Measurements from ENCODE around the gene MYH11.
"Not testable (repeated sequence)": the region's sequence is repeated elsewhere in the genome, so short reads cannot be mapped to it uniquely, and the experiment has no call there.

Gene MYH11

GRCh38 chr16:15749985-15750384 is 106.8 kb downstream of the MYH11 start:
- DNase-seq (ENCODE audit: low read depth in 2 of 2): no peak

- DNase-seq (ENCODE audit: low read depth in 2 of 2): no peak
These were observed 107.5 kb downstream of the MYH11 start for GRCh38 chr16:15749371-15749770.

- no peak for DNase-seq (ENCODE audit: low read depth in 2 of 2)
These were observed 108.2 kb downstream of the MYH11 start for GRCh38 chr16:15748654-15749053.

GRCh38 chr16:15747937-15748336 is 108.9 kb downstream of the MYH11 start:
- DNase-seq (ENCODE audit: low read depth in 2 of 2): no peak

- DNase-seq (ENCODE audit: low read depth in 2 of 2): no peak
These were observed 110.5 kb downstream of the MYH11 start for GRCh38 chr16:15746332-15746731.

GRCh38 chr16:15743657-15744056 is 113.2 kb downstream of the MYH11 start:
- DNase-seq (ENCODE audit: low read depth in 2 of 2): no peak

- no peak for DNase-seq (ENCODE audit: low read depth in 2 of 2)
These were observed 114.1 kb downstream of the MYH11 start for GRCh38 chr16:15742716-15743115.

GRCh38 chr16:15741207-15741871 is 115.5 kb downstream of the MYH11 start:
- DNase-seq (ENCODE audit: low read depth in 2 of 2): no peak

GRCh38 chr16:15739950-15740349 is 116.9 kb downstream of the MYH11 start:
- DNase-seq (ENCODE audit: low read depth in 2 of 2): no peak

GRCh38 chr16:15739464-15739863 is 117.4 kb downstream of the MYH11 start:
- no peak for DNase-seq (ENCODE audit: low read depth in 2 of 2)

- DNase-seq (ENCODE audit: low read depth in 2 of 2): no peak
These were observed 119.6 kb downstream of the MYH11 start for GRCh38 chr16:15737140-15737644.

- DNase-seq (ENCODE audit: low read depth in 2 of 2): no peak
These were observed 120.3 kb downstream of the MYH11 start for GRCh38 chr16:15736529-15736928.

- no peak for DNase-seq (ENCODE audit: low read depth in 2 of 2)
These were observed 121.2 kb downstream of the MYH11 start for GRCh38 chr16:15735610-15736009.

- no peak for DNase-seq (ENCODE audit: low read depth in 2 of 2)
These were observed 124.4 kb downstream of the MYH11 start for GRCh38 chr16:15732416-15732815.

- no peak for DNase-seq (ENCODE audit: low read depth in 2 of 2)
These were observed 127.7 kb downstream of the MYH11 start for GRCh38 chr16:15729152-15729551.

GRCh38 chr16:15727697-15728096 is 129.1 kb downstream of the MYH11 start:
- not testable (repeated sequence) for DNase-seq (ENCODE audit: low read depth in 2 of 2)

- DNase-seq (ENCODE audit: low read depth in 2 of 2): no peak
These were observed 130.1 kb downstream of the MYH11 start for GRCh38 chr16:15726715-15727114.

- no peak for DNase-seq (ENCODE audit: low read depth in 2 of 2)
These were observed 131.1 kb downstream of the MYH11 start for GRCh38 chr16:15725641-15726240.

- DNase-seq (ENCODE audit: low read depth in 2 of 2): no peak
These were observed 133.0 kb downstream of the MYH11 start for GRCh38 chr16:15723808-15724207.

GRCh38 chr16:15721018-15721417 is 135.8 kb downstream of the MYH11 start:
- no peak for DNase-seq (ENCODE audit: low read depth in 2 of 2)

- no peak for DNase-seq (ENCODE audit: low read depth in 2 of 2)
These were observed 140.0 kb downstream of the MYH11 start for GRCh38 chr16:15716694-15717447.

GRCh38 chr16:15715221-15715620 is 141.6 kb downstream of the MYH11 start:
- no peak for DNase-seq (ENCODE audit: low read depth in 2 of 2)

Measured in stimulated activated CD8-positive, alpha-beta memory T cell treated with anti-CD3 and anti-CD28 coated beads, Interleukin-15, amount 100 ng/mL, for 4 hours (primary cell).